Loucy (cell line): Measurements from ENCODE around the gene RNF125.

Experiments used
- EZH2phosphoT487 ChIP-seq: fragments of 200-600 bp; IDR thresholded peaks from 2 replicates; pipeline ENCODE4 v1.6.1; 2018; ENCODE audit warnings: antibody characterized with exemption, mild to moderate bottlenecking, moderate library complexity, borderline replicate concordance
- TF ChIP-seq, protein P1 (sequence below): fragments of 200-600 bp; sonication (generic); conservative IDR thresholded peaks from 2 replicates; pipeline ENCODE4 v1.5.1; 2014; ENCODE audit warnings: mild to moderate bottlenecking, antibody characterized with exemption, low read length

DNA sequence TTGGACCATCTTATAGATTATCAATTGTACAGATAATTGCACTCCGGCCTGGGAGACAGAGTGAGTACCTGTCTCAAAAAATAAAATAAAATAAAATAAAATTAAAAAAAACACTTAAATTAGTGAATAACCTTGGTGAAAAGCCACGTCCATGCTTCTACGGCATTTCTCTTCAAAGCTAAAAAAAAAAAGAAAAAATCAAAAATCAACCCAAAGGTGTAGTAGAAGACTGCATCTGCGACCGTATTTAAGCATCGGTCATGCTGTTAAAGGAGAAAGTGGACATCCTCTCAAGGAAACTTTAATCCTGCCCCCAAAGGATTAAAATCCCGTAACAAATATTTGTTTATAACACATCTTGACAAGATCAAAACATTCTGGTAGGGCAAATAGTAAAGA lies 72.7 kb downstream of the RNF125 start:
- TF ChIP-seq, protein P1, sequence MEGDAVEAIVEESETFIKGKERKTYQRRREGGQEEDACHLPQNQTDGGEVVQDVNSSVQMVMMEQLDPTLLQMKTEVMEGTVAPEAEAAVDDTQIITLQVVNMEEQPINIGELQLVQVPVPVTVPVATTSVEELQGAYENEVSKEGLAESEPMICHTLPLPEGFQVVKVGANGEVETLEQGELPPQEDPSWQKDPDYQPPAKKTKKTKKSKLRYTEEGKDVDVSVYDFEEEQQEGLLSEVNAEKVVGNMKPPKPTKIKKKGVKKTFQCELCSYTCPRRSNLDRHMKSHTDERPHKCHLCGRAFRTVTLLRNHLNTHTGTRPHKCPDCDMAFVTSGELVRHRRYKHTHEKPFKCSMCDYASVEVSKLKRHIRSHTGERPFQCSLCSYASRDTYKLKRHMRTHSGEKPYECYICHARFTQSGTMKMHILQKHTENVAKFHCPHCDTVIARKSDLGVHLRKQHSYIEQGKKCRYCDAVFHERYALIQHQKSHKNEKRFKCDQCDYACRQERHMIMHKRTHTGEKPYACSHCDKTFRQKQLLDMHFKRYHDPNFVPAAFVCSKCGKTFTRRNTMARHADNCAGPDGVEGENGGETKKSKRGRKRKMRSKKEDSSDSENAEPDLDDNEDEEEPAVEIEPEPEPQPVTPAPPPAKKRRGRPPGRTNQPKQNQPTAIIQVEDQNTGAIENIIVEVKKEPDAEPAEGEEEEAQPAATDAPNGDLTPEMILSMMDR, result no peak
- TF ChIP-seq EZH2phosphoT487, result no peak
